ENCODE measurements around the gene SMARCD3. TPM values are rescaled to one million over a fixed set of nuclear protein-coding genes. Genes with fewer than 3 reads are reported as not detected.

Gene SMARCD3
- total and polyA plus RNA-seq, 9 of the 15 experiments (the other 6 are each of a cell fraction or from before 2014, with no cell fraction given): 0.43 to 3.6 (median 2.6) TPM

GRCh38 chr7:151275813-151276577 is 27.5 kb upstream of the SMARCD3 start:
- no peak for ATAC-seq
- ChIA-PET POLR2A (interaction anchor here (1.2 to 1.4 kb wide), 2 partner anchors 9 to 13 kb away, joined by 3 to 5 read pairs; no protein-coding TSS in a partner anchor), CTCF (ENCODE audit: low intra/inter-chr PET ratio) (interaction anchor here (0.6 kb wide), 1 partner anchor 840 kb away, joined by 6 read pairs; no protein-coding TSS in a partner anchor)
- 1% methylated on average over 10 of the region's 10 CpGs for WGBS (ENCODE audit: insufficient coverage, low coverage, missing lambda C conversion rate)
- Histone ChIP-seq H3K4me1 (replicated peaks in 1 of 2; ENCODE audit: control insufficient read depth in 2 of 2, insufficient read depth in 2 of 2, low read length in 2 of 2) (peaks cover 11 to 44% of the 10 kb centered on the region in 2 experiments; a peak in 4 of 5 replicates), H3K4me2 (ENCODE audit: insufficient read depth, low read length) (no peak overlapping the region), H3K9me1 (ENCODE audit: control insufficient read depth, insufficient read depth, low read length) (peaks cover 6% of the 10 kb centered on the region), H3K27ac (ENCODE audit: extremely low read depth, low read depth, low read length) (no peak overlapping the region), H4K20me1 (replicated peaks; ENCODE audit: control insufficient read depth, insufficient read depth, low read length) (peaks cover 17% of the 10 kb centered on the region), H3K4me3 (no peak overlapping the region), H3K79me2 (ENCODE audit: control insufficient read depth, insufficient read depth, low read length) (no peaks in the 10 kb centered on the region), H3K9ac (ENCODE audit: insufficient read depth in 1 of 2, low read depth in 2 of 2, low read length in 2 of 2) (0 out of 4 replicates have a peak overlapping the region, but pooled peaks of 1 of the 2 experiments have one; percentile 39), H3K27me3 (ENCODE audit: control insufficient read depth in 2 of 2, insufficient read depth in 2 of 2, low read length in 2 of 2) (peaks cover 36 to 83% of the 10 kb centered on the region in 2 experiments), H3K36me3 (ENCODE audit: control insufficient read depth, insufficient read depth, low read length) (no peaks in the 10 kb centered on the region), H2AFZ (ENCODE audit: low read depth, low read length) (no peak overlapping the region), H3K9me3 (replicated peaks; ENCODE audit: control insufficient read depth, insufficient read depth, low read depth, low read length) (no peaks in the 10 kb centered on the region)
- no peak for DNase-seq (ENCODE audit: extremely low read depth in 1 of 4, low spot score in 3 of 4)
- no peak for FAIRE-seq
- in situ Hi-C loops (cut with MboI) (no loop called here), intact Hi-C loops (cut with micrococcal nuclease) (no loop called here)
- no TSS peak for BruUV-seq (replicated peaks)
- TF ChIP-seq ZNF347 (CRISPR knock-in tag; IDR thresholded peaks at IDR 0.05; ENCODE audit: low read depth) (no peak), ZNF436 (CRISPR knock-in tag; IDR thresholded peaks at IDR 0.05) (no peak), SREBF1 (IDR thresholded peaks at IDR 0.05; ENCODE audit: borderline replicate concordance, low read depth, low read length) (no peak), MTA1 (IDR thresholded peaks at IDR 0.05; ENCODE audit: borderline replicate concordance) (no peak), ZBTB26 (CRISPR knock-in tag; IDR thresholded peaks at IDR 0.05) (0 out of 2 replicates have a peak, but pooled peaks have one; percentile 58), ZBTB40 (IDR thresholded peaks at IDR 0.05) (no peak), ZBTB40 (CRISPR knock-in tag; IDR thresholded peaks at IDR 0.05) (no peak), RBBP5 (IDR thresholded peaks at IDR 0.05; ENCODE audit: borderline replicate concordance, insufficient read depth, low read length, poor library complexity, severe bottlenecking) (no peak), TAF1 (IDR thresholded peaks at IDR 0.05; ENCODE audit: control insufficient read depth, extremely low read depth, insufficient read depth, low read length, severe bottlenecking) (no peak)

All from K562 (cell line).